Measurements from ENCODE around the gene VAV3. TPM values are rescaled to one million over a fixed set of nuclear protein-coding genes. Genes with fewer than 3 reads are reported as not detected.

Gene VAV3
- total RNA-seq, 1 experiment from 2014 or later: 38.2 TPM

DNA sequence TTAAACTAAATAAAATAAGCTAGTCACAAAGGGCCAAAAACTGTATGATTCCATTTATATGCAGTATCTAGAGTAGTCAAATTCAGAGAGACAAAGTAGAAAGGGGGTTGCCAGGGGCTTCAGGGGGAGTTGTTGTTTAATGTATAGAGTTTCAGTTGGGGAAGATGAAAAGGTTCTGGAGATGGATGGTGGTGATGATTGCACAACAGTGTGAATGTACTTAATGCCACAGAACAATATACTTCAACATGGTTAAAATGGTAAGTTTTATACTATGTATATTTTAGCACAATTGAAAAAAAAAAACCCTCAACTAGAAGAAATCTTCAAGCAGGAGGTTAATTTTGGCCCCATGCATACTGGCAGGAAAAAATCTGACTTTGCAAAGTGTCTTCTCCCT, 24.3 kb downstream of the VAV3 start:
- Mint-ChIP-seq H3K27me3 (ENCODE audit: unreplicated experiment) (peaks cover 18% of the 10 kb centered on the region), H3K27ac (ENCODE audit: unreplicated experiment) (no peak overlapping the region), H3K4me1 (ENCODE audit: low read depth, unreplicated experiment) (peaks cover 12% of the 10 kb centered on the region), H3K9me3 (ENCODE audit: low read depth, unreplicated experiment) (peaks cover 4% of the 10 kb centered on the region), H3K4me3 (ENCODE audit: low read depth, unreplicated experiment) (no peak overlapping the region), H3K36me3 (ENCODE audit: insufficient read depth, unreplicated experiment) (peaks cover 5% of the 10 kb centered on the region)
- intact Hi-C loops (cut with micrococcal nuclease; ENCODE audit: unreplicated experiment): no loop called here
- DNase-seq: no peak
- no TSS peak for BruUV-seq (replicated peaks)
- TF ChIP-seq, protein P1, sequence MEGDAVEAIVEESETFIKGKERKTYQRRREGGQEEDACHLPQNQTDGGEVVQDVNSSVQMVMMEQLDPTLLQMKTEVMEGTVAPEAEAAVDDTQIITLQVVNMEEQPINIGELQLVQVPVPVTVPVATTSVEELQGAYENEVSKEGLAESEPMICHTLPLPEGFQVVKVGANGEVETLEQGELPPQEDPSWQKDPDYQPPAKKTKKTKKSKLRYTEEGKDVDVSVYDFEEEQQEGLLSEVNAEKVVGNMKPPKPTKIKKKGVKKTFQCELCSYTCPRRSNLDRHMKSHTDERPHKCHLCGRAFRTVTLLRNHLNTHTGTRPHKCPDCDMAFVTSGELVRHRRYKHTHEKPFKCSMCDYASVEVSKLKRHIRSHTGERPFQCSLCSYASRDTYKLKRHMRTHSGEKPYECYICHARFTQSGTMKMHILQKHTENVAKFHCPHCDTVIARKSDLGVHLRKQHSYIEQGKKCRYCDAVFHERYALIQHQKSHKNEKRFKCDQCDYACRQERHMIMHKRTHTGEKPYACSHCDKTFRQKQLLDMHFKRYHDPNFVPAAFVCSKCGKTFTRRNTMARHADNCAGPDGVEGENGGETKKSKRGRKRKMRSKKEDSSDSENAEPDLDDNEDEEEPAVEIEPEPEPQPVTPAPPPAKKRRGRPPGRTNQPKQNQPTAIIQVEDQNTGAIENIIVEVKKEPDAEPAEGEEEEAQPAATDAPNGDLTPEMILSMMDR (IDR thresholded peaks at IDR 0.05; ENCODE audit: unreplicated experiment): no peak
- CTCF ChIA-PET: no interaction called here

DNA sequence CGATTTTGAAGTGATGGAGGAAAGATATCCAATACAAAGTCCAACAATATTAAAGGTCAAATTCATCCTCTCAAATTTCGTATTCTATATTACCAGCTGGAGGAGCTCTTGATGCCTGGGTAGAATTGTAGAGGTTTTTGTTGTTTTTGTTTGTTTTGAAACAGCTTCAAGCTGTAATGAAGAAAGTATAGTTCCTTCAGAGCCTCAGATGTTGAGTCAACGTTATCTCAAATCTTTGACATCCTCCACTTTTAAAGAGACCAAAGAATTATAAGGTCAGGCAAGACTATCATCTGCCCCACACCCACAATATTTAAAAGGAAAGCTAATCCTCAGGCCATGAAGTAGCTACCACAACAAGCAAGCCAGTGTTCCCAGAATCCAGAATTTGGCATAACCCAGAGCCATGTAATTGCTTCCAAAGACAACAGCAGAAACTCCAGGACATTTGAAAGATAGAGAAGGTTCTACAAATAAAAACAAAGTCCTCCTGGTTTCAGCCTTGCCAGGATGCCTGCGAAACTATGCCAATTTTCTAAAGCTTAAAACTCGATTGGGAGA, 24.9 kb downstream of the VAV3 start:
- H3K27me3 Mint-ChIP-seq (ENCODE audit: unreplicated experiment): peaks cover 12% of the 10 kb centered on the region
- CTCF ChIA-PET: no interaction called here
- H3K36me3 Mint-ChIP-seq (ENCODE audit: insufficient read depth, unreplicated experiment): peaks cover 5% of the 10 kb centered on the region
- TF ChIP-seq, protein P1 (IDR thresholded peaks at IDR 0.05; ENCODE audit: unreplicated experiment): no peak
- H3K4me1 Mint-ChIP-seq (ENCODE audit: low read depth, unreplicated experiment): peaks cover 17% of the 10 kb centered on the region
- peaks cover 4% of the 10 kb centered on the region for H3K9me3 Mint-ChIP-seq (ENCODE audit: low read depth, unreplicated experiment)
- intact Hi-C loops (cut with micrococcal nuclease; ENCODE audit: unreplicated experiment): no loop called here
- no peak overlapping the region for H3K27ac Mint-ChIP-seq (ENCODE audit: unreplicated experiment)
- no peak overlapping the region for H3K4me3 Mint-ChIP-seq (ENCODE audit: low read depth, unreplicated experiment)
- no peak for DNase-seq
- BruUV-seq (replicated peaks): no TSS peak

DNA sequence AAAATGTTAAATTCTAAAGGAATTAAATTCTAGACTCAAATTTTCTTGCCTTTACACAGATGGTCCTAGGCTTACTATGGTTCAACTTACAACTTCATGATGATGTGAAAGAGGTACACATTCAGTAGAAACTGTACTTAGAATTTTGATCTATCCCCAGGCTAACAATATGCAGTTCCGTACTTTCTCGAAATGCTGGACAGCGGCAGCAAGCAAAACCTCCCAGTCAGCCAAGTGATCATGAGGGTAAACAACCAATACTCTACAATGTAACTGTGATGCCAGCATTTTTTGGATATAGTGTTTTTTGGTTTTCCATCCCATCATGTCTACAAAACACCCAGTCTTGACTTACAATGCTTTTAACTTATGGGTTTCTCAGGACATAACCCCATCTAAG, 25.7 kb downstream of the VAV3 start:
- Mint-ChIP-seq H3K27ac (ENCODE audit: unreplicated experiment) (no peak overlapping the region), H3K9me3 (ENCODE audit: low read depth, unreplicated experiment) (peaks cover 4% of the 10 kb centered on the region), H3K4me3 (ENCODE audit: low read depth, unreplicated experiment) (no peak overlapping the region), H3K27me3 (ENCODE audit: unreplicated experiment) (peaks cover 12% of the 10 kb centered on the region), H3K4me1 (ENCODE audit: low read depth, unreplicated experiment) (peaks cover 17% of the 10 kb centered on the region), H3K36me3 (ENCODE audit: insufficient read depth, unreplicated experiment) (peaks cover 5% of the 10 kb centered on the region)
- CTCF ChIA-PET: no interaction called here
- DNase-seq: no peak
- intact Hi-C loops (cut with micrococcal nuclease; ENCODE audit: unreplicated experiment): loop anchor here (10.0 kb wide), 1 partner anchor 64 kb away; no protein-coding TSS in a partner anchor
- TF ChIP-seq, protein P1 (IDR thresholded peaks at IDR 0.05; ENCODE audit: unreplicated experiment): no peak
- no TSS peak for BruUV-seq (replicated peaks)

DNA sequence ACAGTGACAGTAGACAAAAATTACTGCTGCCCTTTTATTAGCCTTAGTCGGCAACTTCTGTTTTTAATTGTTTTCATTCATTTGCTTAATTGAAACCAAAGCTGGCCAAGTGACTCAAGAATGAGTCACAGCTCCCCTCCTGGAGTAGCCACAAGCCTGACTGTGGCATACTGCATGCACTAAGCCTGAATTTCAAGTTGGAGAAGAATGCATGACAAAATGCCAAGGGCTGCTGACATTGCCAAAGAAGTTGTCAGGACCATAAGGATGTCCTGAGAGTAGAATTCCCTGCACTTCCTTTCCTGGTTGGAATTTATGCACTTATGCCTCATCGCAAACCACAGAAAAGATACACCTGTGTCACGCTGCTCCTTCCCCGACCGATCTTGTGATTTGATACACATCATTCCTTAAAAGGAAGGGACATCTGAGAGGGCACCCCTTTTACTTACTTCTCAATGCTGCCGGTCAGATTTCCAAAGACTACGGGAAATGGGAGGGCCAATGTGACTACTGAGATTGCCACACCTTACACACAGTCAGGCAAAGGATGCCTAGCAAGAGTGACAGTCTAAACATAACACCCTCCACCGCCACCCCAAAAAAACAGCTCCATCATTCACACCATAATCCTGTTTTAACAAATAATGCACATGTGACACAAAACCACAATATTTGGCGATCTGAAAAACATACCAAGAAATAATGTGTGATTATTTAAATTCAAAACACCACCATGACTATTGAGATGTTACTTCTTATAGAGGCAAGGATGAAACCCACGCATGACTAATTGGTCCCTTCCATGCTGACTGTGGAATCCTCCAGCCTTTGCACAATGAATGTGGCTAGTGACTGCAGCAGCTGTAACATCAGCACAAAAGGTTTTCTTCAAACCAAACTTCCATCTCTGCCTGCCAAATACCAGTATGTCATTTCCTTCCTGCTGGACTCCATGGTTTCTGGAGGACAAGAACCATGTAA, 28.2 kb downstream of the VAV3 start:
- CTCF ChIA-PET: interaction anchor here (0.6 kb wide), 1 partner anchor 190 kb away, joined by 3 read pairs; no protein-coding TSS in a partner anchor
- intact Hi-C loops (cut with micrococcal nuclease; ENCODE audit: unreplicated experiment): loop anchor here (10.0 kb wide), 1 partner anchor 62 kb away; no protein-coding TSS in a partner anchor

More for the DNA sequence above, 28.2 kb downstream of the VAV3 start:
- no TSS peak for BruUV-seq (replicated peaks)
- Mint-ChIP-seq H3K27ac (ENCODE audit: unreplicated experiment) (peak overlapping the region; percentile 30), H3K4me1 (ENCODE audit: low read depth, unreplicated experiment) (peaks cover 17% of the 10 kb centered on the region), H3K27me3 (ENCODE audit: unreplicated experiment) (peaks cover 12% of the 10 kb centered on the region), H3K36me3 (ENCODE audit: insufficient read depth, unreplicated experiment) (peaks cover 5% of the 10 kb centered on the region), H3K9me3 (ENCODE audit: low read depth, unreplicated experiment) (peaks cover 4% of the 10 kb centered on the region), H3K4me3 (ENCODE audit: low read depth, unreplicated experiment) (peak overlapping the region; percentile 34)
- peak; percentile 61 for DNase-seq
- TF ChIP-seq, protein P1 (IDR thresholded peaks at IDR 0.05; ENCODE audit: unreplicated experiment): no peak

Data from Calu3 (cell line).